HepG2 (cell line): ENCODE results near the gene GBP6. TPM values are rescaled to one million over a fixed set of nuclear protein-coding genes. Genes with fewer than 3 reads are reported as not detected.
"Not testable (repeated sequence)": the region's sequence is repeated elsewhere in the genome, so short reads cannot be mapped to it uniquely, and the experiment has no call there.

Experiments used
- ATAC-seq: fragments of 200-7000 bp; cut with Tn5 transposase; 3 replicates; pipeline ENCODE4 v1.9.1; 2020; ENCODE audit warnings: mild to moderate bottlenecking, moderate library complexity
- BruUV-seq: library from RNA; stranded (reverse); fragments of 400-500 nt; replicated peaks from 2 replicates; lab custom pipeline; 2021; lab: Mats Ljungman, UMichigan
- CTCF ChIA-PET: fragments of 300-600 bp; formaldehyde crosslinking; extraction: SDS; loops from one replicate; lab custom pipeline; 2021; ENCODE audit warnings: low total read pairs, inconsistent platforms, low intra/inter-chr PET ratio; lab: Yijun Ruan, JAX
- POLR2A ChIA-PET: fragments of 350-600 bp; sonication (Branson Sonifier 250); formaldehyde crosslinking; loops from one replicate; lab custom pipeline; 2020; ENCODE audit warnings: antibody characterized with exemption, inconsistent platforms; lab: Yijun Ruan, JAX
- DNase-seq: peaks from one replicate; pipeline ENCODE4 v3.0.0-alpha.2; 2015; ENCODE audit warnings: low spot score
- FAIRE-seq: peaks from 3 replicates; lab custom pipeline; 2011; peaks lifted over from hg19 to GRCh38; lab: Jason Lieb, UNC
- H2AFZ ChIP-seq: one replicate; pipeline ENCODE4 v1.6.1; 2011; ENCODE audit warnings: low read length, inconsistent platforms
- H3K27ac ChIP-seq: fragments of 300-600 bp; 3 replicates; pipeline ENCODE4 v1.8.0; 2011; ENCODE audit warnings: mixed run types, mild to moderate bottlenecking, mixed read lengths, low read length, inconsistent platforms; ENCODE audit not compliant: insufficient read depth; ENCODE audit errors: extremely low read length
- H3K27me3 ChIP-seq, 2 experiments: fragments of 200-600 bp in 1 of 2; 2 replicates in 1 of 2; 3 replicates in 1 of 2; pipeline versions ENCODE4 v1.6.0 to v1.8.0; 2011; ENCODE audit warnings: low read length in 2 of 2, mild to moderate bottlenecking in 2 of 2, moderate library complexity in 2 of 2, inconsistent platforms in 1 of 2; ENCODE audit not compliant: insufficient read depth in 2 of 2, control insufficient read depth in 1 of 2
- H3K36me3 ChIP-seq, 2 experiments: fragments of 200-600 bp in 1 of 2; replicated peaks in 1 of 2; 2 replicates in 1 of 2; 3 replicates in 1 of 2; pipeline versions ENCODE4 v1.5.1 to v1.8.0; 2011; ENCODE audit warnings: low read length in 2 of 2, inconsistent platforms in 1 of 2; ENCODE audit not compliant: insufficient read depth in 2 of 2, control insufficient read depth in 1 of 2
- H3K4me1 ChIP-seq: 2 replicates; pipeline ENCODE4 v1.5.1; 2012; ENCODE audit warnings: low read length, inconsistent platforms; ENCODE audit not compliant: insufficient read depth
- H3K4me2 ChIP-seq: 2 replicates; pipeline ENCODE4 v1.6.0; 2011; ENCODE audit warnings: low read depth, low read length, inconsistent platforms
- H3K4me3 ChIP-seq, 3 experiments: fragments of 200-600 bp in 1 of 3; sonication (generic), shearing (Covaris generic) in 1 of 3; replicated peaks in 1 of 3; 2 replicates each; pipeline ENCODE4 v1.5.1; 2011 to 2016; ENCODE audit warnings: low read length in 3 of 3, inconsistent platforms in 2 of 3, low read depth in 2 of 3, mild to moderate bottlenecking in 2 of 3, control low read depth in 1 of 3, mixed read lengths in 1 of 3; ENCODE audit not compliant: insufficient read depth in 1 of 3
- H3K79me2 ChIP-seq: one replicate; pipeline ENCODE4 v1.6.1; 2011; ENCODE audit warnings: low read length, inconsistent platforms; ENCODE audit not compliant: insufficient read depth
- H3K9ac ChIP-seq: 2 replicates; pipeline ENCODE4 v1.6.0; 2011; ENCODE audit warnings: mild to moderate bottlenecking, low read depth, low read length, inconsistent platforms; ENCODE audit not compliant: insufficient read depth
- H3K9me3 ChIP-seq: 2 replicates; pipeline ENCODE4 v1.5.1; 2012; ENCODE audit warnings: mild to moderate bottlenecking, low read length
- H4K20me1 ChIP-seq: 2 replicates; pipeline ENCODE4 v1.6.0; 2011; ENCODE audit warnings: inconsistent platforms, mild to moderate bottlenecking, low read length, moderate library complexity; ENCODE audit not compliant: insufficient read depth
- KDM2A ChIP-seq: sonication (generic); formaldehyde crosslinking; IDR thresholded peaks from 2 replicates; pipeline ENCODE4 v1.4.0; 2020; ENCODE audit warnings: low read depth, missing genetic modification reagents, borderline replicate concordance
- ZNF407 ChIP-seq: sonication (generic); formaldehyde crosslinking; IDR thresholded peaks from one replicate; pipeline ENCODE4 v1.5.1; 2020; ENCODE audit warnings: mild to moderate bottlenecking, missing genetic modification reagents; ENCODE audit errors: not compliant biosample characterization
- ZNF776 ChIP-seq: sonication (generic); formaldehyde crosslinking; IDR thresholded peaks from 2 replicates; pipeline ENCODE4 v1.4.0; 2020; ENCODE audit warnings: mild to moderate bottlenecking, missing genetic modification reagents
- in situ Hi-C: cut with HindIII; loops from 2 replicates; pipeline ENCODE4 v1.10.0; 2017; ENCODE audit warnings: low pct_unique_long_range_greater_than_20kb; ENCODE audit not compliant: extremely low pct_ligation_motif_present
- intact Hi-C: fragments of 100-400 bp; cut with micrococcal nuclease; formaldehyde crosslinking; loops from one replicate; pipeline ENCODE4 v1.10.0; 2022; ENCODE audit not compliant: unreplicated experiment
- polyA plus RNA-seq, 8 experiments: library from polyadenylated mRNA; depleted of rRNA in 3 of 8; stranded (reverse) in 7 of 8; unstranded in 1 of 8; fragments of >200 nt; fragmentation: Illumina TruSeq in 4 of 8; extraction: Trizol in 4 of 8; gene quantifications; 2 replicates each; pipeline versions ENCODE4 v1.2.1 to v1.2.3, GENCODE V29; 2011 to 2016; ENCODE audit warnings: low read depth in 4 of 8, missing spikeins in 1 of 8, mixed read lengths in 1 of 8; ENCODE audit not compliant: insufficient read depth in 1 of 8
- total RNA-seq, 5 experiments: library from RNA; depleted of rRNA; stranded (reverse); fragments of >200 nt; fragmentation: Illumina TruSeq; extraction: Trizol; gene quantifications; 2 replicates each; pipeline ENCODE4 v1.2.3, GENCODE V29; 2016; ENCODE audit warnings: low read depth in 1 of 5

The GBP6 gene
- total and polyA plus RNA-seq, 2 of the 13 experiments (the other 11 are each of a cell fraction or from before 2014, with no cell fraction given): not detected

- no peak for TF ChIP-seq ZNF407 (CRISPR knock-in tag)
- no peak for TF ChIP-seq KDM2A (CRISPR knock-in tag)
- no peak for TF ChIP-seq ZNF776
Measured at GRCh38 chr1:89339039-89339438, 24.8 kb upstream of the GBP6 start (continued).

DNA sequence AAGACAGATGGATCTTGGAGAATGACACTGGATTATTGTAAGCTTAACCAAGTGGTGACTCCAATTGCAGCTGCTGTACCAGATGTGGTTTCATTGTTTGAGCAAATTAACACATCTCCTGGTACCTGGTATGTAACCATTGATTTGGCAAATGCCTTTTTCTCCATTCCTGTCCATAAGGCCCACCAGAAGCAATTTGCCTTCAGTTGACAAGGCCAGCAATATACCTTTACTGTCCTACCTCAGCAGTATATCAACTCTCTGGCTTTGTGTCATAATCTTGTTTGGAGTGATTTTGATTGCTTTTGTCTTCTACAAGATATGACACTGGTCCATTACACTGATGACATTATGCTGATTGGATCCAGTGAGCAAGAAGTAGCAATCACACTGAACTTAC is 18.4 kb upstream of the GBP6 start:
- H3K4me3 ChIP-seq, CTCF ChIA-PET, DNase-seq, H3K36me3 ChIP-seq, POLR2A ChIA-PET, H3K27ac ChIP-seq, BruUV-seq, ATAC-seq, H3K79me2 ChIP-seq, in situ Hi-C loops, H4K20me1 ChIP-seq, H3K4me1 ChIP-seq, intact Hi-C loops, FAIRE-seq, H2AFZ ChIP-seq, H3K9ac ChIP-seq, H3K9me3 ChIP-seq, H3K4me2 ChIP-seq: not testable (repeated sequence)
- peaks cover 0 to 13% of the 10 kb centered on the region in 2 experiments; a peak in 3 of 5 replicates for H3K27me3 ChIP-seq
